H1 (cell line): ENCODE results near the gene TP53BP2.

Source experiments
- CTCF ChIP-seq, 3 experiments: IDR thresholded peaks; 1 replicate in 2 of 3; 2 replicates in 1 of 3; pipeline versions ENCODE4 v1.5.1 to v1.6.1; 2011; ENCODE audit warnings: low read length in 3 of 3, mild to moderate bottlenecking in 3 of 3, inconsistent platforms in 2 of 3, low read depth in 1 of 3, moderate library complexity in 1 of 3; ENCODE audit not compliant: insufficient read depth in 1 of 3; ENCODE audit errors: control extremely low read depth in 1 of 3
- MAX ChIP-seq: IDR thresholded peaks from 2 replicates; pipeline ENCODE4 v1.6.1; 2012; ENCODE audit warnings: inconsistent platforms
- POLR2AphosphoS5 ChIP-seq: IDR thresholded peaks from 2 replicates; pipeline ENCODE4 v1.6.1; 2011; ENCODE audit warnings: low read depth, low read length
- RAD21 ChIP-seq, 2 experiments: IDR thresholded peaks in 1 of 2; conservative IDR thresholded peaks in 1 of 2; 2 replicates each; pipeline ENCODE4 v1.6.1; 2011; ENCODE audit warnings: low read depth in 2 of 2, low read length in 2 of 2, improper control_type of control experiment in 1 of 2, inconsistent platforms in 1 of 2, mild to moderate bottlenecking in 1 of 2, moderate library complexity in 1 of 2
- SIN3A ChIP-seq, 2 experiments: IDR thresholded peaks in 1 of 2; conservative IDR thresholded peaks in 1 of 2; 2 replicates each; pipeline ENCODE4 v1.6.1; 2011 to 2012; ENCODE audit warnings: low read length in 2 of 2, improper control_type of control experiment in 1 of 2, low read depth in 1 of 2, mild to moderate bottlenecking in 1 of 2
- TAF1 ChIP-seq: IDR thresholded peaks from 2 replicates; pipeline ENCODE4 v1.6.1; 2011; ENCODE audit warnings: mild to moderate bottlenecking, low read depth, low read length
- ZNF274 ChIP-seq: IDR thresholded peaks from 2 replicates; pipeline ENCODE4 v1.7.0; 2012; ENCODE audit warnings: low read length, borderline replicate concordance; ENCODE audit errors: extremely low read depth

- no peak for TF ChIP-seq CTCF (IDR thresholded peaks at IDR 0.05; ENCODE audit: control extremely low read depth in 1 of 3, insufficient read depth in 1 of 3, low read depth in 1 of 3, low read length in 3 of 3)
- no peak for TF ChIP-seq ZNF274
- TF ChIP-seq POLR2AphosphoS5: no peak
- no peak for TF ChIP-seq RAD21 (IDR thresholded peaks at IDR 0.05 in 1 of 2, conservative IDR thresholded peaks at IDR 0.05 in 1 of 2; ENCODE audit: low read depth in 2 of 2, low read length in 2 of 2)
- no peak for TF ChIP-seq SIN3A (conservative IDR thresholded peaks at IDR 0.05 in 1 of 2, IDR thresholded peaks at IDR 0.05 in 1 of 2; ENCODE audit: low read depth in 1 of 2, low read length in 2 of 2)
- TF ChIP-seq MAX: no peak
- no peak for TF ChIP-seq TAF1
Measured at GRCh38 chr1:223742856-223743517, 102.8 kb downstream of the TP53BP2 start.
